ENCODE data around the gene SLC12A4.
"Not testable (repeated sequence)": the region's sequence is repeated elsewhere in the genome, so short reads cannot be mapped to it uniquely, and the experiment has no call there.

SLC12A4 gene

GRCh38 chr16:67968400-67969253 is at the start of gene SLC12A4:
Gene SLC12A4, minus strand, starts transcription at chr16:67968637. Its CDS starts 84 bp downstream, at chr16:67968553.
- DNase-seq = peak in 1 of 2 experiments; percentile 30

- DNase-seq = no peak
These were observed 47.2 kb upstream of the SLC12A4 start, which contains the start of gene DPEP2NB for GRCh38 chr16:68015681-68016080. Gene DPEP2NB, minus strand, starts transcription at chr16:68015911. Its CDS starts 141 bp downstream, at chr16:68015770.

GRCh38 chr16:68013440-68013839 is 45.0 kb upstream of the SLC12A4 start:
- no peak for DNase-seq

- not testable (repeated sequence) for DNase-seq
These were observed 41.4 kb upstream of the SLC12A4 start for GRCh38 chr16:68009872-68010271.

GRCh38 chr16:68009157-68009735 is 40.8 kb upstream of the SLC12A4 start:
- no peak for DNase-seq

- no peak for DNase-seq
These were observed 37.4 kb upstream of the SLC12A4 start for GRCh38 chr16:68005786-68006286.

GRCh38 chr16:68005211-68005610 is 36.8 kb upstream of the SLC12A4 start:
- no peak for DNase-seq

GRCh38 chr16:68003031-68003430 is 34.6 kb upstream of the SLC12A4 start:
- no peak for DNase-seq

GRCh38 chr16:68000450-68000849 is 32.0 kb upstream of the SLC12A4 start:
- DNase-seq = no peak

GRCh38 chr16:67999985-68000384 is 31.5 kb upstream of the SLC12A4 start:
- no peak for DNase-seq

GRCh38 chr16:67998779-67999688 is 30.6 kb upstream of the SLC12A4 start, which contains the start of gene DPEP2:
Gene DPEP2, minus strand, starts transcription at chr16:67999484. Its CDS starts 6,272 bp downstream, at chr16:67993212.
- not testable (repeated sequence) for DNase-seq

- not testable (repeated sequence) for DNase-seq
These were observed 29.9 kb upstream of the SLC12A4 start for GRCh38 chr16:67998231-67998778.

GRCh38 chr16:67996666-67997065 is 28.2 kb upstream of the SLC12A4 start:
- DNase-seq = no peak

GRCh38 chr16:67995423-67995822 is 27.0 kb upstream of the SLC12A4 start:
- no peak for DNase-seq

- DNase-seq = not testable (repeated sequence)
These were observed 25.6 kb upstream of the SLC12A4 start for GRCh38 chr16:67994040-67994408.

GRCh38 chr16:67993207-67994039 is 25.0 kb upstream of the SLC12A4 start:
- peak; percentile 44 to 47 for DNase-seq

- DNase-seq = no peak
These were observed 24.3 kb upstream of the SLC12A4 start for GRCh38 chr16:67992661-67993206.

GRCh38 chr16:67990018-67990386 is 21.6 kb upstream of the SLC12A4 start:
- DNase-seq = no peak

GRCh38 chr16:67989322-67990017 is 21.0 kb upstream of the SLC12A4 start:
- DNase-seq = no peak

- no peak for DNase-seq
These were observed 20.2 kb upstream of the SLC12A4 start for GRCh38 chr16:67988675-67989074.
